RWPE2 (cell line): Measurements from ENCODE around the gene BFSP1.

Experiments
- ATAC-seq: fragments of 200-7000 bp; cut with Tn5 transposase; 3 replicates; pipeline ENCODE4 v1.9.1; 2021; ENCODE audit warnings: low read depth
- DNase-seq: peaks from one replicate; pipeline ENCODE4 v3.0.0-alpha.2; 2020; ENCODE audit warnings: low spot score
- H3K27ac ChIP-seq: fragments of 450-650 bp; 2 replicates; pipeline ENCODE4 v1.5.1; 2017; ENCODE audit warnings: mild to moderate bottlenecking; ENCODE audit not compliant: poor library complexity, severe bottlenecking
- H3K27me3 ChIP-seq: fragments of 250-450 bp; sonication (Bioruptor Pico); 2 replicates; pipeline ENCODE4 v1.5.1; 2021; ENCODE audit warnings: mild to moderate bottlenecking, moderate library complexity; ENCODE audit not compliant: insufficient read depth, poor library complexity, severe bottlenecking
- H3K36me3 ChIP-seq: fragments of 250-450 bp; sonication (Bioruptor Pico); 2 replicates; pipeline ENCODE4 v1.5.1; 2020; ENCODE audit warnings: low read depth, mild to moderate bottlenecking, moderate library complexity
- H3K4me1 ChIP-seq: fragments of 250-450 bp; sonication (Bioruptor Pico); 2 replicates; pipeline ENCODE4 v1.5.1; 2021; ENCODE audit warnings: mild to moderate bottlenecking, moderate library complexity; ENCODE audit not compliant: insufficient read depth, poor library complexity, severe bottlenecking
- H3K4me3 ChIP-seq: fragments of 250-450 bp; sonication (Bioruptor Pico); 2 replicates; pipeline ENCODE4 v1.5.1; 2021; ENCODE audit warnings: mild to moderate bottlenecking, moderate library complexity; ENCODE audit not compliant: severe bottlenecking
- H3K9me3 ChIP-seq: fragments of 250-450 bp; sonication (Bioruptor Pico); 2 replicates; pipeline ENCODE4 v1.5.1; 2021; ENCODE audit warnings: mild to moderate bottlenecking, moderate library complexity; ENCODE audit not compliant: severe bottlenecking
- CTCF ChIP-seq: fragments of 450-650 bp; IDR thresholded peaks from one replicate; pipeline ENCODE4 v1.5.1; 2017; ENCODE audit warnings: mild to moderate bottlenecking, moderate library complexity; ENCODE audit not compliant: poor library complexity, severe bottlenecking

BFSP1 gene

GRCh38 chr20:17445543-17445942 is 85.6 kb downstream of the BFSP1 start:
- Histone ChIP-seq H3K27ac (no peak overlapping the region), H3K27me3 (peaks cover 6% of the 10 kb centered on the region), H3K9me3 (no peaks in the 10 kb centered on the region), H3K4me3 (no peak overlapping the region), H3K36me3 (no peaks in the 10 kb centered on the region), H3K4me1 (no peaks in the 10 kb centered on the region)
- no peak for DNase-seq
- no peak for ATAC-seq
- no peak for TF ChIP-seq CTCF

- H3K9me3 ChIP-seq = no peaks in the 10 kb centered on the region
- no peaks in the 10 kb centered on the region for H3K36me3 ChIP-seq
- no peaks in the 10 kb centered on the region for H3K4me1 ChIP-seq
- H3K4me3 ChIP-seq = no peak overlapping the region
- H3K27me3 ChIP-seq = peaks cover 6% of the 10 kb centered on the region
- ATAC-seq (no peak), DNase-seq (no peak)
- TF ChIP-seq CTCF = no peak
- H3K27ac ChIP-seq = no peak overlapping the region
These were observed 87.1 kb downstream of the BFSP1 start for GRCh38 chr20:17444091-17444490.
